ENCODE measurements around the gene TNIP2. TPM values are rescaled to one million over a fixed set of nuclear protein-coding genes. Genes with fewer than 3 reads are reported as not detected.

TNIP2 gene
- total and polyA plus RNA-seq, 3 donors from 2014 or later: 35.1 to 108 (median 99.7) TPM

DNA sequence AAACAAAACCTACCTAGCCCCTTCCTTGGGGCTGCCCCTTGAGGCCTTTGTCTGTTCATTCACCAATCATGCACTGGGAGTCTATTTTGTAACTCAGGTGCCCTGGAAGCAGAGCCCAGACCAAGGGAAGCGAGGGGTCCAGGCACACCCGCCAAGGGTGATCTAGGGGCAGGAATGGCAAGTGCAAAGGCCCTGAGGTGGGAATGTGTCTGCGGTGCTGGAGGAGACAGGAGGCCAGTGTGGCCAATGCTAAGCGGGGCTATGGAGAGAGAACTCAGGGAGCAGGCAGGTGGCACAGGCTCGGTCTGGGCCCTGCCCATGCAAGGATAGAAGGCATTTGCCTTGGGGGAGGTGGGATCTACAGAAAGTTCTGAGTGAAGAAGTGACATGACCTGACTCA, 33.2 kb upstream of the TNIP2 start:
- H3K27ac ChIP-seq: no peak overlapping the region
- H3K4me3 ChIP-seq: no peak overlapping the region
- no peaks in the 10 kb centered on the region for H3K36me3 ChIP-seq (ENCODE audit: low read depth, missing control alignments)
- intact Hi-C loops (cut with DNase I; ENCODE audit: low total_unique reads): no loop called here
- peaks cover 39% of the 10 kb centered on the region for H3K4me1 ChIP-seq
- TF ChIP-seq POLR2A (IDR thresholded peaks at IDR 0.05): no peak
- TF ChIP-seq CTCF (IDR thresholded peaks at IDR 0.05): no peak
- H3K9me3 ChIP-seq: no peaks in the 10 kb centered on the region
- WGBS, 2 donors: 96% methylated on average over 5 of the region's 5 CpGs
- H3K27me3 ChIP-seq: no peaks in the 10 kb centered on the region
- no peak for DNase-seq

GRCh38 chr4:2788532-2789103, 32.5 kb upstream of the TNIP2 start:
- TF ChIP-seq POLR2A (IDR thresholded peaks at IDR 0.05) (no peak), CTCF (IDR thresholded peaks at IDR 0.05) (no peak)
- no peaks in the 10 kb centered on the region for H3K27me3 ChIP-seq
- peak; percentile 83 for DNase-seq
- H3K36me3 ChIP-seq (ENCODE audit: low read depth, missing control alignments): no peaks in the 10 kb centered on the region
- WGBS, 2 donors: 62 to 100% methylated on average over 2 to 4 of the region's 4 CpGs
- H3K27ac ChIP-seq: peak overlapping the region; percentile 44 to 76
- H3K9me3 ChIP-seq: no peaks in the 10 kb centered on the region
- no peak overlapping the region for H3K4me3 ChIP-seq
- intact Hi-C loops (cut with DNase I; ENCODE audit: low total_unique reads): no loop called here
- peaks cover 32% of the 10 kb centered on the region for H3K4me1 ChIP-seq

GRCh38 chr4:2788101-2788500, 32.0 kb upstream of the TNIP2 start:
- H3K4me1 ChIP-seq: peaks cover 30% of the 10 kb centered on the region

GRCh38 chr4:2787230-2788100, 31.3 kb upstream of the TNIP2 start:
- peak overlapping the region; percentile 12 to 76 for H3K27ac ChIP-seq
- H3K27me3 ChIP-seq: no peaks in the 10 kb centered on the region
- no peaks in the 10 kb centered on the region for H3K9me3 ChIP-seq
- peaks cover 27% of the 10 kb centered on the region for H3K4me1 ChIP-seq
- no peaks in the 10 kb centered on the region for H3K36me3 ChIP-seq (ENCODE audit: low read depth, missing control alignments)
- no peak for TF ChIP-seq CTCF (IDR thresholded peaks at IDR 0.05)
- TF ChIP-seq POLR2A (IDR thresholded peaks at IDR 0.05): no peak
- no peak overlapping the region for H3K4me3 ChIP-seq
- intact Hi-C loops (cut with DNase I; ENCODE audit: low total_unique reads): no loop called here
- DNase-seq: peak; percentile 66
- 42 to 56% methylated on average over 6 to 18 of the region's 18 CpGs for WGBS, 2 donors

More at GRCh38 chr4:2788101-2788500, 32.0 kb upstream of the TNIP2 start:
- intact Hi-C loops (cut with DNase I; ENCODE audit: low total_unique reads): no loop called here
- no peaks in the 10 kb centered on the region for H3K27me3 ChIP-seq
- no peak for DNase-seq
- H3K4me3 ChIP-seq: no peak overlapping the region
- H3K9me3 ChIP-seq: no peaks in the 10 kb centered on the region
- 78 to 83% methylated on average over 2 to 7 of the region's 7 CpGs for WGBS, 2 donors
- H3K27ac ChIP-seq: peak overlapping the region; percentile 44 to 76
- no peaks in the 10 kb centered on the region for H3K36me3 ChIP-seq (ENCODE audit: low read depth, missing control alignments)
- no peak for TF ChIP-seq POLR2A (IDR thresholded peaks at IDR 0.05)
- no peak for TF ChIP-seq CTCF (IDR thresholded peaks at IDR 0.05)
